BE2C (cell line): ENCODE results near the gene FKBP1B.
"Not testable (repeated sequence)": the region's sequence is repeated elsewhere in the genome, so short reads cannot be mapped to it uniquely, and the experiment has no call there.

Source experiments
- DNase-seq: peaks from one replicate; pipeline ENCODE4 v3.0.0-alpha.2; 2020
- H3K27me3 ChIP-seq: fragments of 250-450 bp; sonication (Bioruptor Pico); 2 replicates; pipeline ENCODE4 v1.5.1; 2020; ENCODE audit warnings: mild to moderate bottlenecking
- H3K36me3 ChIP-seq: fragments of 250-450 bp; sonication (Bioruptor Pico); 2 replicates; pipeline ENCODE4 v1.5.1; 2020; ENCODE audit warnings: mild to moderate bottlenecking
- H3K4me1 ChIP-seq: fragments of 250-450 bp; sonication (Bioruptor Pico); 2 replicates; pipeline ENCODE4 v1.5.1; 2020
- H3K4me3 ChIP-seq: 2 replicates; pipeline ENCODE4 v1.5.1; 2011; ENCODE audit warnings: low read depth, low read length
- H3K9me3 ChIP-seq: fragments of 250-450 bp; sonication (Bioruptor Pico); 2 replicates; pipeline ENCODE4 v1.5.1; 2020
- CTCF ChIP-seq: IDR thresholded peaks from 2 replicates; pipeline ENCODE4 v1.5.1; 2012; ENCODE audit warnings: mild to moderate bottlenecking, low read depth, low read length

FKBP1B gene

GRCh38 chr2:24010477-24011249 is 38.9 kb upstream of the FKBP1B start:
- Histone ChIP-seq H3K27me3 (peaks cover 15% of the 10 kb centered on the region), H3K4me1 (no peaks in the 10 kb centered on the region), H3K4me3 (peak overlapping the region; percentile 51), H3K36me3 (no peaks in the 10 kb centered on the region), H3K9me3 (no peaks in the 10 kb centered on the region)
- TF ChIP-seq CTCF, result no peak
- no peak for DNase-seq

DNA sequence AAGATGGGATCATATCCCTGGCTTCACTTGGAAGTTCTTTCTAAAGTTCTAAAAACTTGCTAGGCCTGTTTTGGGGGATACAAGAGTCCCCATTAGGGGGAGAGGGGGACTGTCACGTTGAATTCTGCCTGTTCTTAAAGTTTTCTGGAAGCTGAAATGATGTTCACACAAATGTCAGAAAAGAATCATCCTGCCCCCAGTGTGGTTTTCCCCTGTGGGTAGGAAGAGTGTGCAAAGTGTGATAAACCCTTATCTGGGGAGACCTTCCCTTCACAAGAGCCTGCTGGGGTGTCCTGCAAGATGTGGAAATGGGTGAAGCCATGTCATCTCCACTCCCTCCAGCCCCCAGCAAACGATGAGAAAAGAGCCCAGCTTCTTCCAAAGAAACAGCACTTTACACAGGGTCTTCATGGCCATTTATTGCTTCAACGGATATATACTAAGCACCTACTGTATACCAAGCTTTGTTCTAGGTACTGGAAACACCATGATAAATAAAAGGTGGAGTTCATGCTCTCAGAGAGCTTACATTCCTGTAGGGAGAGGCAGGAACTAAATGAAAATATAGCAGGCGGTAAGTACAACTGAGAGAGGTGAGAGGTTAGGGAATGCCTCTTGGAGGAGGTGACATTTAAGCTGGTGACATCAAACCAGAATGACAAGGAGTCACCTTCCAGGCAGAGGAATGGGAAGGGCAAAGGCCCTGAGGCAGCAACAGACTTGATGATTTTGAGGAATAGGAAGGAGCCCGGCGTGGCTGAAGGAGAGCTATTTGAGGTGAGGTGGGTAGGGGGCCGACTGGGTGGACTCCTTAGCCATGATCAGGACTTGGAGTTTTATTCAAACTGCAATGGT is 38.1 kb upstream of the FKBP1B start:
- no peak overlapping the region for H3K4me3 ChIP-seq
- peaks cover 15% of the 10 kb centered on the region for H3K27me3 ChIP-seq
- DNase-seq, result no peak
- no peak for TF ChIP-seq CTCF
- no peaks in the 10 kb centered on the region for H3K4me1 ChIP-seq
- H3K9me3 ChIP-seq, result no peaks in the 10 kb centered on the region
- no peaks in the 10 kb centered on the region for H3K36me3 ChIP-seq

- no peak overlapping the region for H3K4me3 ChIP-seq
- H3K27me3 ChIP-seq, result peaks cover 15% of the 10 kb centered on the region
- H3K36me3 ChIP-seq, result no peaks in the 10 kb centered on the region
- H3K4me1 ChIP-seq, result no peaks in the 10 kb centered on the region
- TF ChIP-seq CTCF, result no peak
- no peak for DNase-seq
- no peaks in the 10 kb centered on the region for H3K9me3 ChIP-seq
Observed at GRCh38 chr2:24012521-24013188, 36.9 kb upstream of the FKBP1B start.

DNA sequence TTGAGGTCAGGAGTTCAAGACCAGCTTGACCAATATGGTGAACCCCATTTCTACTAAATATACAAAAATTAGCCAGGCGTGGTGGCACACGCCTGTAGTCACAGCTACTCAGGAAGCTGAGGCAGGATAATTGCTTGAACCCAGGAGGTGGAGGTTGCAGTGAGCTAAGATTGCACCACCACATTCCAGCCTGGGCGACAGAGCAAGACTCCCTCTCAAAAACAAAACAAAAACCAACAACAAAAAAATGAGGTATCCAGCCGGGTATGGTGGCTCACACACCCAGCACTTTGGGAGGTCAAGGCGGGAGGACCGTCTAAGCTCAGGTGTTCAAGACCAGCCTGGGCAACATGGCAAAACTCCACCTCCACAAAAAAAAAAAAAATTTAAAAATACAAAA is 34.6 kb upstream of the FKBP1B start:
- DNase-seq, H3K36me3 ChIP-seq, H3K4me1 ChIP-seq, H3K9me3 ChIP-seq, H3K27me3 ChIP-seq, H3K4me3 ChIP-seq: not testable (repeated sequence)

DNA sequence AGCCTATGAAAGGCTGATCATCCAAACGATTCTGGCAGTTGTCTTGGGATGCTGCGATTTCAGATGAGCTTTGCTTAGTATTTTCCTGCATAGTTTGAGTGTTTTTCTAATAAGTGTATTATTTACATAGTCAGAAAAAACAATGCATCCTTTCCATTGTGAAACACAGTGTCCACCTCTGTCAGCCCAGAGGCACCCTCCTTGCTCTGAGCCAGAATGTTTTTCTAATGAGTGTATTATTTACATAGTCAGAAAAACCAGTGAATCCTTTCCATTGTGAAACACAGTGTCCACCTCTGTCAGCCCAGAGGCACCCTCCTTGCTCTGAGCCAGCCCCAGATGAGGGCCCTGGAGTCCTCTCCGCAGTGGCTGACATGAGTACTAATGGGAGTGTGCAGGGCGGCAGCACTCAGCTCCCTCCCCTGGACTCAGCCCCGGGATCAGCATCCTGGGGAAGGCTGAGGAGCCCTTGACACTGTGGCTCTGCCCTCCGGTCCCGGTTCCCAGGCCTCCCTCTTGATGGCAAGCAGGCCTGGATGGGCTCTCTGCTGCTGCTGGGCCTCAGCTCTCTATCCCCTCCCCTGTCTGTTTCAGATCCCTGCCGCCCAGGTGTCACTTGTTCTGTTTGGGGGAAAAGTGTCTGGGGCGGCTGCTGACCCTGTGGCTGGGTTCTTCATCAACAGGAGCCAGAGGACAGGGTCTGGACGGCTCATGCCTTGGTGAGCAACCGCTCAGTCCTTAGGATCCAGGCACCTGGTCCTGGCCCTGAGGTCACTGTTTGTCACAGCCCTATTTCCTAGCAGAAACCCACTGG is 33.8 kb upstream of the FKBP1B start:
- no peak overlapping the region for H3K4me3 ChIP-seq
- DNase-seq, result no peak
- H3K36me3 ChIP-seq, result no peaks in the 10 kb centered on the region
- no peaks in the 10 kb centered on the region for H3K4me1 ChIP-seq
- TF ChIP-seq CTCF, result no peak
- no peaks in the 10 kb centered on the region for H3K27me3 ChIP-seq
- no peaks in the 10 kb centered on the region for H3K9me3 ChIP-seq

DNA sequence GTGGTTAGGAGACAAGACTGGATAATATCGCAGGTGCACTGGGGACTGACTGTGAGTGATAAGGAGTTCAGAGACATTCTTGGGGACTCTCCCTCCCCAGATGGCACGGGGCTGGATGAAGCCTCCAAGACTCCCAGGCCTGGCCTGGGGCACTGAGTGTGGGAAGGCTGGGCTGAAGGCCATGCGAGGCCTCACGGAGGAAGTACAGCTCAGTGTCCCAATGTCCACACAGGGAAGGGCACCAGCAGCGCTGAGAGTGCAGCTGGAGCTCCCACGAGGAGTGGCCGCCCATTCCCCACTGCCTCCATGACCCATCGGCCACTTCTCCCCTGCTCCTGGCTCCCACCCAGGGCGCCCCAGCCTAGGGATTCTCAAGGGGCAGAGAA is 33.2 kb upstream of the FKBP1B start:
- Histone ChIP-seq H3K27me3 (no peaks in the 10 kb centered on the region), H3K9me3 (no peaks in the 10 kb centered on the region), H3K36me3 (no peaks in the 10 kb centered on the region), H3K4me1 (no peaks in the 10 kb centered on the region), H3K4me3 (no peak overlapping the region)
- no peak for DNase-seq
- TF ChIP-seq CTCF, result no peak
